Measurements from ENCODE around the gene ART5. TPM values are rescaled to one million over a fixed set of nuclear protein-coding genes. Genes with fewer than 3 reads are reported as not detected.
A peak's percentile ranks its signal among the peaks of the same experiment; 100 is the strongest.

ART5 gene
- total RNA-seq, 1 experiment from 2014 or later, result not detected

DNA sequence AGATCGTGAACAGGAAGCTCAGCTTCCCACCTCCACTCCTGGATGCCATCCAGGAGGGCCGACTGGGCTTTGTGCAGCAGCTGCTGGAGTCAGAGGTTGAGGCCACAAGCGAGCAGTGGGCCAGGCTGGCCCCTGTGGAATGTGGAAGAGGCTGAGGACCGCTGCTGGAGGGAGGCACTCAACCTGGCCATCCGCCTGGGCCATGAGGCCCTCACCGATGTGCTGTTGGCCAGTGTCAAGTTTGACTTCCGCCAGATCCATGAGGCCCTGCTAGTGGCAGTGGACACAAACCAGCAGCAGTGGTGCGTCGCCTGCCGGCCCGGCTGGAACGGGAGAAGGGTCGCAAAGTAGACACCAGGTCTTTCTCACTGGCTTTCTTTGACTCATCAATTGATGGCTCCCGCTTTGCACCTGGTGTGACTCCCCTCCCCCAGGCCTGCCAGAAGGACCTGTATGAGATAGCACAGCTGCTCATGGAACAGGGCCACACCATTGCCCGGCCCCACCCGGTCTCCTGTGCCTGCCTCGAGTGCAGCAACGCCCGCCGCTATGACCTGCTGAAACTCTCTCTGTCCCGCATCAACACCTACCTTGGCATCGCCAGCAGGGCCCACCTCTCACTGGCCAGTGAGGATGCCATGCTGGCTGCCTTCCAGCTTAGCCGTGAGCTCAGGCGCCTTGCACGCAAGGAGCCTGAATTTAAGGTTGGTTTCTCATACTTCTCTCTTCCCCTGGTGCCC is 24.9 kb downstream of the ART5 start:
- Histone ChIP-seq H2AFZ (no peak overlapping the region), H3K79me2 (ENCODE audit: low read depth) (no peaks in the 10 kb centered on the region), H3F3A (ENCODE audit: insufficient read depth, low read depth) (no peaks in the 10 kb centered on the region), H3K36me3 (ENCODE audit: low read depth) (no peaks in the 10 kb centered on the region), H3K4me3 (no peak overlapping the region), H3K27me3 (ENCODE audit: insufficient read depth, low read depth) (no peaks in the 10 kb centered on the region), H3K9me3 (ENCODE audit: insufficient read depth, low read depth) (no peaks in the 10 kb centered on the region), H3K4me2 (no peak overlapping the region), H4K20me1 (ENCODE audit: insufficient read depth) (no peaks in the 10 kb centered on the region), H3K4me1 (replicated peaks; ENCODE audit: insufficient read depth) (no peaks in the 10 kb centered on the region), H3K27ac (no peak overlapping the region), H3K9me2 (ENCODE audit: insufficient read depth) (no peaks in the 10 kb centered on the region)
- intact Hi-C loops (cut with micrococcal nuclease; ENCODE audit: unreplicated experiment), result loop anchor here (10.0 kb wide), 1 partner anchor 162 kb away; no protein-coding TSS in a partner anchor
- ChIA-PET POLR2A (ENCODE audit: unreplicated experiment) (no interaction called here), CTCF (no interaction called here)
- no peak for DNase-seq
- TF ChIP-seq EZH2 (IDR thresholded peaks at IDR 0.05; ENCODE audit: low read depth), result no peak
- TF ChIP-seq, protein P1, sequence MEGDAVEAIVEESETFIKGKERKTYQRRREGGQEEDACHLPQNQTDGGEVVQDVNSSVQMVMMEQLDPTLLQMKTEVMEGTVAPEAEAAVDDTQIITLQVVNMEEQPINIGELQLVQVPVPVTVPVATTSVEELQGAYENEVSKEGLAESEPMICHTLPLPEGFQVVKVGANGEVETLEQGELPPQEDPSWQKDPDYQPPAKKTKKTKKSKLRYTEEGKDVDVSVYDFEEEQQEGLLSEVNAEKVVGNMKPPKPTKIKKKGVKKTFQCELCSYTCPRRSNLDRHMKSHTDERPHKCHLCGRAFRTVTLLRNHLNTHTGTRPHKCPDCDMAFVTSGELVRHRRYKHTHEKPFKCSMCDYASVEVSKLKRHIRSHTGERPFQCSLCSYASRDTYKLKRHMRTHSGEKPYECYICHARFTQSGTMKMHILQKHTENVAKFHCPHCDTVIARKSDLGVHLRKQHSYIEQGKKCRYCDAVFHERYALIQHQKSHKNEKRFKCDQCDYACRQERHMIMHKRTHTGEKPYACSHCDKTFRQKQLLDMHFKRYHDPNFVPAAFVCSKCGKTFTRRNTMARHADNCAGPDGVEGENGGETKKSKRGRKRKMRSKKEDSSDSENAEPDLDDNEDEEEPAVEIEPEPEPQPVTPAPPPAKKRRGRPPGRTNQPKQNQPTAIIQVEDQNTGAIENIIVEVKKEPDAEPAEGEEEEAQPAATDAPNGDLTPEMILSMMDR (conservative IDR thresholded peaks at IDR 0.05), result no peak
- no TSS peak for BruUV-seq (replicated peaks)

DNA sequence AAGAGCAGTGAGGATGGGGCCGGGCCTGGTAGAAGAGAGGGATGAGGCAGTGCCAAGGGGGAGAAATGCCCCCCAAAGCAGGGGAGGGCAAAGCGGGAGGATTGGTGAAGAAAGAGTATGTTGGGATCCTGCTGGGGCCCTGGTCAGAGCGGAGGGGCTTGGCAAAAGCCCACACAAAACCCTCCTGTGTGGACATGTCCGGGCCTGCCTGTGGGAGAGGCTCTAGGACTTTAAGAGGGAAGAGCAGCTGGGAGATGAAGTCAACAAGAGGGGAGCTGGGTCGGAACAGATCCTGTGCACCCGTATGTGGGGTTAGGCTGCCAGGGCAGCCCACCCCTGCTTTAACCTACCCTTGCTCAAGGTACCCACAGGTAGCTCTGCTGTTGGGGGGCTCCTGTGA is 25.8 kb downstream of the ART5 start:
- Histone ChIP-seq H3K9me2 (ENCODE audit: insufficient read depth) (no peaks in the 10 kb centered on the region), H3K27me3 (ENCODE audit: insufficient read depth, low read depth) (no peaks in the 10 kb centered on the region), H3K4me1 (replicated peaks; ENCODE audit: insufficient read depth) (no peaks in the 10 kb centered on the region), H3K4me3 (no peak overlapping the region), H3K9me3 (ENCODE audit: insufficient read depth, low read depth) (no peaks in the 10 kb centered on the region), H2AFZ (no peak overlapping the region), H3K4me2 (no peak overlapping the region), H3F3A (ENCODE audit: insufficient read depth, low read depth) (no peaks in the 10 kb centered on the region), H4K20me1 (ENCODE audit: insufficient read depth) (no peaks in the 10 kb centered on the region), H3K36me3 (ENCODE audit: low read depth) (no peaks in the 10 kb centered on the region), H3K79me2 (ENCODE audit: low read depth) (no peaks in the 10 kb centered on the region), H3K27ac (no peak overlapping the region)
- CTCF ChIA-PET, result no interaction called here
- TF ChIP-seq EZH2 (IDR thresholded peaks at IDR 0.05; ENCODE audit: low read depth), result no peak
- TF ChIP-seq, protein P1 (conservative IDR thresholded peaks at IDR 0.05), result no peak
- DNase-seq, result no peak
- BruUV-seq (replicated peaks), result no TSS peak
- intact Hi-C loops (cut with micrococcal nuclease; ENCODE audit: unreplicated experiment), result loop anchor here (10.0 kb wide), 1 partner anchor 161 kb away; no protein-coding TSS in a partner anchor
- POLR2A ChIA-PET (ENCODE audit: unreplicated experiment), result no interaction called here

DNA sequence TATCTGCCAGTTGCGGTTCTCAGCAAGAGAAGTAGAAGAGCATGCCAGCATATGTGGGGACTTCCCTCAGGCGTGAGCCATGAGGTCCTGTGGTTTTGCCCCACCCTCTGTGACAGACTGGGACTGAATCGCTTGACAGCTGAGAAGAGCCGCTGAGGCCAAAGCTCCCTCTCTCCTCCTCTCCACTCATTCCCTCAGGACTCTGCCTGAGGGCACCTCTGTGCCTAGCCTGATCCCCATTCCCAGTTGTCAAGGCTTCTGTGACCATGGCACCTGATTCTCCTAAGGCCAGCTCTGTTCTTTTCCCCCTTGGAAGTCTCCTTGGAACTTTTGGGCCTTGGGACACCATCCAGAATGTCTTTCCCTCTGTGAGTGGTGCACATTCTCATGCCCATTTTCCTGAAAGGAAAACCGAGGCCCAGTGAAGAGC is 27.0 kb downstream of the ART5 start:
- POLR2A ChIA-PET (ENCODE audit: unreplicated experiment), result no interaction called here
- CTCF ChIA-PET, result no interaction called here
- Histone ChIP-seq H3K4me3 (no peak overlapping the region), H4K20me1 (ENCODE audit: insufficient read depth) (no peaks in the 10 kb centered on the region), H3K9me2 (ENCODE audit: insufficient read depth) (no peaks in the 10 kb centered on the region), H3K79me2 (ENCODE audit: low read depth) (no peaks in the 10 kb centered on the region), H3K36me3 (ENCODE audit: low read depth) (no peaks in the 10 kb centered on the region), H3F3A (ENCODE audit: insufficient read depth, low read depth) (no peaks in the 10 kb centered on the region), H2AFZ (no peak overlapping the region), H3K9me3 (ENCODE audit: insufficient read depth, low read depth) (no peaks in the 10 kb centered on the region), H3K27ac (no peak overlapping the region), H3K27me3 (ENCODE audit: insufficient read depth, low read depth) (no peaks in the 10 kb centered on the region), H3K4me1 (replicated peaks; ENCODE audit: insufficient read depth) (no peaks in the 10 kb centered on the region), H3K4me2 (no peak overlapping the region)
- DNase-seq, result peak in 1 of 2 experiments; percentile 18
- intact Hi-C loops (cut with micrococcal nuclease; ENCODE audit: unreplicated experiment), result loop anchor here (10.0 kb wide), 1 partner anchor 160 kb away; no protein-coding TSS in a partner anchor
- no TSS peak for BruUV-seq (replicated peaks)
- TF ChIP-seq, protein P1 (conservative IDR thresholded peaks at IDR 0.05), result no peak
- no peak for TF ChIP-seq EZH2 (IDR thresholded peaks at IDR 0.05; ENCODE audit: low read depth)

All from PC-9 (cell line).